B cell (primary cell): ENCODE data around the gene HOXA9.

Experiments used
- EZH2 ChIP-seq: IDR thresholded peaks from 2 replicates; pipeline ENCODE4 v1.6.1; 2012; ENCODE audit warnings: borderline replicate concordance, low read depth, mild to moderate bottlenecking, moderate library complexity, low read length; ENCODE audit not compliant: insufficient read depth, poor library complexity, severe bottlenecking
- TF ChIP-seq, protein P1 (sequence below): fragments of 200-600 bp; IDR thresholded peaks from one replicate; pipeline ENCODE4 v1.8.0; 2022; ENCODE audit warnings: antibody characterized with exemption, mild to moderate bottlenecking

GRCh38 chr7:27203365-27203953, 38.1 kb upstream of the HOXA9 start:
- TF ChIP-seq, protein P1, sequence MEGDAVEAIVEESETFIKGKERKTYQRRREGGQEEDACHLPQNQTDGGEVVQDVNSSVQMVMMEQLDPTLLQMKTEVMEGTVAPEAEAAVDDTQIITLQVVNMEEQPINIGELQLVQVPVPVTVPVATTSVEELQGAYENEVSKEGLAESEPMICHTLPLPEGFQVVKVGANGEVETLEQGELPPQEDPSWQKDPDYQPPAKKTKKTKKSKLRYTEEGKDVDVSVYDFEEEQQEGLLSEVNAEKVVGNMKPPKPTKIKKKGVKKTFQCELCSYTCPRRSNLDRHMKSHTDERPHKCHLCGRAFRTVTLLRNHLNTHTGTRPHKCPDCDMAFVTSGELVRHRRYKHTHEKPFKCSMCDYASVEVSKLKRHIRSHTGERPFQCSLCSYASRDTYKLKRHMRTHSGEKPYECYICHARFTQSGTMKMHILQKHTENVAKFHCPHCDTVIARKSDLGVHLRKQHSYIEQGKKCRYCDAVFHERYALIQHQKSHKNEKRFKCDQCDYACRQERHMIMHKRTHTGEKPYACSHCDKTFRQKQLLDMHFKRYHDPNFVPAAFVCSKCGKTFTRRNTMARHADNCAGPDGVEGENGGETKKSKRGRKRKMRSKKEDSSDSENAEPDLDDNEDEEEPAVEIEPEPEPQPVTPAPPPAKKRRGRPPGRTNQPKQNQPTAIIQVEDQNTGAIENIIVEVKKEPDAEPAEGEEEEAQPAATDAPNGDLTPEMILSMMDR, result no peak
- no peak for TF ChIP-seq EZH2
